Measurements from ENCODE around the gene OSBP2.

Gene OSBP2

DNA sequence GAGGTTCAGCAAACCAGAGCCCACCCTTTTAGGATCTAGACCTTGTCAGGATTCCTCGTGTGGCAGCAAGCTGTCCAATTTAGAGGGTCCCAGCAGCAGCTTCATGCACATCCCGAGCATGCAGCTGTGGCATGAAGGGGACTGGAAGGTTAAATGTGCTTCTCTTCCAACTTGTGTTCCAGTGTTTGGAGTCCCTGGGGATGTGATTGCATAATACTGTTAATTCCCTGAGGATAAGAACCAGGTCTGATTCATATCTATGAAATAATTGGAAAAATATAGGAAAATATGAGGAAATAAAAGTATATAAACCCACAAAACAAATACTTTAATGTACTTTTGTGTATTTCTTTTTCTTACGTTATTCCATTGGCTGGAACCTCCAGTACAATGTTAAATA lies 143.4 kb downstream of the OSBP2 start:
- no peak overlapping the region for H3K4me3 ChIP-seq (replicated peaks in 1 of 2; ENCODE audit: low read depth in 2 of 2, low read length in 2 of 2)
- peak in 1 of 2 donors; percentile 70 for DNase-seq (ENCODE audit: low read depth in 2 of 2)
- TF ChIP-seq, protein P1, sequence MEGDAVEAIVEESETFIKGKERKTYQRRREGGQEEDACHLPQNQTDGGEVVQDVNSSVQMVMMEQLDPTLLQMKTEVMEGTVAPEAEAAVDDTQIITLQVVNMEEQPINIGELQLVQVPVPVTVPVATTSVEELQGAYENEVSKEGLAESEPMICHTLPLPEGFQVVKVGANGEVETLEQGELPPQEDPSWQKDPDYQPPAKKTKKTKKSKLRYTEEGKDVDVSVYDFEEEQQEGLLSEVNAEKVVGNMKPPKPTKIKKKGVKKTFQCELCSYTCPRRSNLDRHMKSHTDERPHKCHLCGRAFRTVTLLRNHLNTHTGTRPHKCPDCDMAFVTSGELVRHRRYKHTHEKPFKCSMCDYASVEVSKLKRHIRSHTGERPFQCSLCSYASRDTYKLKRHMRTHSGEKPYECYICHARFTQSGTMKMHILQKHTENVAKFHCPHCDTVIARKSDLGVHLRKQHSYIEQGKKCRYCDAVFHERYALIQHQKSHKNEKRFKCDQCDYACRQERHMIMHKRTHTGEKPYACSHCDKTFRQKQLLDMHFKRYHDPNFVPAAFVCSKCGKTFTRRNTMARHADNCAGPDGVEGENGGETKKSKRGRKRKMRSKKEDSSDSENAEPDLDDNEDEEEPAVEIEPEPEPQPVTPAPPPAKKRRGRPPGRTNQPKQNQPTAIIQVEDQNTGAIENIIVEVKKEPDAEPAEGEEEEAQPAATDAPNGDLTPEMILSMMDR (IDR thresholded peaks at IDR 0.05; ENCODE audit: low read depth, low read length): no peak

DNA sequence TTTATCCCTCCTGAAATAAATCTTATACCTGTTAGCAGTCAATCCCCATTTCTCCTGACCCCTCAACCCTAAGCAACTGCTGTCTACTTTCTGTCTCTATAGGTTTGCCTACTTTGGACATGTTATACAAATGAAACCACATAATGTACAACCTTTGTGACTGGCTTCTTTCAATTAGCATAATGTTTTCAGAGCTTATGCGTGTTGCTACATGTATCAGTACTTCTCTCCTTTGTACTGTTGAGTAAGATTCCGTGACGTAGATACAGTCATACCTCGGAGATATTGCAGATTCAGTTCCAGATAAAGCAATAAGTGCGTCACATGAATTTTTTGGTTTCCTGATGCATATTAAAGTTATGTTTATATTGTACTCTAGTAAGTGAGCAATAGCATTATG lies 146.6 kb downstream of the OSBP2 start:
- peak; percentile 13 to 86 for DNase-seq (ENCODE audit: low read depth in 2 of 2)
- TF ChIP-seq, protein P1 (IDR thresholded peaks at IDR 0.05; ENCODE audit: low read depth, low read length): no peak
- no peak overlapping the region for H3K4me3 ChIP-seq (replicated peaks in 1 of 2; ENCODE audit: low read depth in 2 of 2, low read length in 2 of 2)

DNA sequence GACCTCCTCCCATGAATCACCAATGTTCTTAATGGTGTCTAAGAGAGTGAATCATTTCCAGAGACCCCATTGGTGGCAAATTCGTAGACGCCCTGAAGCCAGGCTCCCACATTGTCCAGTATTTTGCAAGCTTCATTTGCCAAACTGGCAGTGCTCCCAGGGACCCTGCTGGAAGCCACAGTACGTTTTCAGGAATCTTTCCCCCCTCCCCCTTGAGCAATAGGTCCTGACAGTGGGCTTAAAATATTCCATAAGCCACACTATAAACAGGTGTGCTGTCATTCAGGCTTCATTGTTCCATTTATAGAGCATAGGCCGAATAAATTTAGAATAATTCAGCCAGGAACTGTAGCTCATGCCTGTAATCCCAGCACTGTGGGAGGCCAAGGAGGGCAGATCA lies 148.6 kb downstream of the OSBP2 start:
- TF ChIP-seq, protein P1 (IDR thresholded peaks at IDR 0.05; ENCODE audit: low read depth, low read length): no peak
- H3K4me3 ChIP-seq (replicated peaks in 1 of 2; ENCODE audit: low read depth in 2 of 2, low read length in 2 of 2): no peak overlapping the region
- peak in 1 of 2 donors; percentile 51 for DNase-seq (ENCODE audit: low read depth in 2 of 2)

DNA sequence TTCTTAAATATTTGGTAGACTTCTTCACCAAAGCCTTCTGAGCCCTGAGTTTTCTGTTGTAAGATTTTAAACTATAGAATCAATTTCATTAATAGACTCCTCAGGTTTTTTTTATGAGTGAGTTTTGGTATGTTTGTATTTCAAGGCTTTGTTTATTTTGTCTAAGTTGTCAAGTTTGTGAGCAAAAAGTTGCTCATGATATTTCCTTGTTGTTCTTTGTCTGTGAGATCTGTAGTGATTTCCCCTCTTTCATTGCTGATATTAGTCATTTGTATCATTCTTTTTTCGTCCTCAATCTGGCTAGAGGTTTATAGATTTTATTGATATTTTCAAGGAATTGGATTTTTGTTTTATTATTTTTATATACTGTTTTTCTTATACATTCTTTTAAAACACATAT lies 152.9 kb downstream of the OSBP2 start:
- TF ChIP-seq, protein P1 (IDR thresholded peaks at IDR 0.05; ENCODE audit: low read depth, low read length): no peak
- DNase-seq (ENCODE audit: low read depth in 2 of 2): no peak

GRCh38 chr22:30855266-30855665 lies 160.6 kb downstream of the OSBP2 start:
- TF ChIP-seq, protein P1 (IDR thresholded peaks at IDR 0.05; ENCODE audit: low read depth, low read length): no peak
- H3K4me3 ChIP-seq (replicated peaks in 1 of 2; ENCODE audit: low read depth in 2 of 2, low read length in 2 of 2): no peak overlapping the region
- no peak for DNase-seq (ENCODE audit: low read depth in 2 of 2)

More for the DNA sequence above, 152.9 kb downstream of the OSBP2 start:
- H3K4me3 ChIP-seq (replicated peaks in 1 of 2; ENCODE audit: low read depth in 2 of 2, low read length in 2 of 2): no peak overlapping the region

- peak in 1 of 2 donors; percentile 38 for DNase-seq (ENCODE audit: low read depth in 2 of 2)
- H3K4me3 ChIP-seq (replicated peaks in 1 of 2; ENCODE audit: low read depth in 2 of 2, low read length in 2 of 2): no peak overlapping the region
- TF ChIP-seq, protein P1 (IDR thresholded peaks at IDR 0.05; ENCODE audit: low read depth, low read length): no peak
These were observed 161.2 kb downstream of the OSBP2 start for GRCh38 chr22:30855677-30856518.
